Chondrocyte (in vitro differentiated cells): Measurements from ENCODE around the gene COLEC12. TPM values are rescaled to one million over a fixed set of nuclear protein-coding genes. Genes with fewer than 3 reads are reported as not detected.

ENCODE experiments used
- DNase-seq: peaks from one replicate; pipeline ENCODE4 v3.0.0; 2021; ENCODE audit warnings: mixed read lengths, low spot score
- H3K27ac Mint-ChIP-seq: one replicate; pipeline ENCODE4 v1.8.0; 2021; ENCODE audit warnings: mild to moderate bottlenecking, moderate library complexity, mixed read lengths; ENCODE audit not compliant: unreplicated experiment
- H3K27me3 Mint-ChIP-seq: 2 replicates; pipeline ENCODE4 v1.8.0; 2021; ENCODE audit warnings: low read depth, mixed read lengths
- H3K36me3 Mint-ChIP-seq: 2 replicates; pipeline ENCODE4 v1.8.0; 2021; ENCODE audit warnings: low read depth, mixed read lengths
- H3K4me1 Mint-ChIP-seq: 2 replicates; pipeline ENCODE4 v1.8.0; 2021; ENCODE audit warnings: low read depth, mild to moderate bottlenecking, mixed read lengths
- H3K4me3 Mint-ChIP-seq: one replicate; pipeline ENCODE4 v1.8.0; 2021; ENCODE audit warnings: mild to moderate bottlenecking, moderate library complexity, mixed read lengths; ENCODE audit not compliant: unreplicated experiment
- H3K9me3 Mint-ChIP-seq: 2 replicates; pipeline ENCODE4 v1.8.0; 2021; ENCODE audit warnings: low read depth, mixed read lengths
- CTCF ChIP-seq: fragments of 200-600 bp; sonication (generic); IDR thresholded peaks from 2 replicates; pipeline ENCODE4 v1.5.0; 2021; ENCODE audit warnings: antibody characterized with exemption, mild to moderate bottlenecking, moderate library complexity
- total RNA-seq: library from RNA; stranded (reverse); gene quantifications from 3 replicates; pipeline ENCODE4 v1.2.1, GENCODE V29; 2021

Gene COLEC12
- total RNA-seq, 1 donor from 2014 or later: 2.1 TPM

- DNase-seq: no peak
- Mint-ChIP-seq H3K4me1 (peaks cover 7% of the 10 kb centered on the region), H3K36me3 (no peaks in the 10 kb centered on the region), H3K27me3 (peaks cover 7% of the 10 kb centered on the region), H3K4me3 (no peak overlapping the region), H3K27ac (no peak overlapping the region), H3K9me3 (no peaks in the 10 kb centered on the region)
- TF ChIP-seq CTCF: no peak
Observed at GRCh38 chr18:336713-337112, 163.8 kb downstream of the COLEC12 start.

- H3K4me3 Mint-ChIP-seq: no peak overlapping the region
- peaks cover 16% of the 10 kb centered on the region for H3K4me1 Mint-ChIP-seq
- H3K27ac Mint-ChIP-seq: no peak overlapping the region
- H3K27me3 Mint-ChIP-seq: peaks cover 7% of the 10 kb centered on the region
- no peak for DNase-seq
- TF ChIP-seq CTCF: no peak
- no peaks in the 10 kb centered on the region for H3K9me3 Mint-ChIP-seq
- no peaks in the 10 kb centered on the region for H3K36me3 Mint-ChIP-seq
Observed at GRCh38 chr18:335733-336132, 164.8 kb downstream of the COLEC12 start.

- no peaks in the 10 kb centered on the region for H3K36me3 Mint-ChIP-seq
Observed at GRCh38 chr18:334575-335132, 165.8 kb downstream of the COLEC12 start.

GRCh38 chr18:332721-333510 is 167.6 kb downstream of the COLEC12 start:
- TF ChIP-seq CTCF: no peak
- Mint-ChIP-seq H3K27ac (no peak overlapping the region), H3K9me3 (no peaks in the 10 kb centered on the region), H3K4me1 (peaks cover 16% of the 10 kb centered on the region), H3K27me3 (peaks cover 7% of the 10 kb centered on the region), H3K36me3 (no peaks in the 10 kb centered on the region), H3K4me3 (no peak overlapping the region)
- DNase-seq: no peak

More at GRCh38 chr18:334575-335132, 165.8 kb downstream of the COLEC12 start:
- Mint-ChIP-seq H3K9me3 (no peaks in the 10 kb centered on the region), H3K4me1 (peaks cover 16% of the 10 kb centered on the region), H3K4me3 (no peak overlapping the region), H3K27me3 (peaks cover 7% of the 10 kb centered on the region), H3K27ac (no peak overlapping the region)
- no peak for TF ChIP-seq CTCF
- no peak for DNase-seq

GRCh38 chr18:332007-332406 is 168.5 kb downstream of the COLEC12 start:
- Mint-ChIP-seq H3K4me1 (peaks cover 16% of the 10 kb centered on the region), H3K36me3 (no peaks in the 10 kb centered on the region), H3K27me3 (peaks cover 2% of the 10 kb centered on the region), H3K27ac (no peak overlapping the region), H3K9me3 (no peaks in the 10 kb centered on the region), H3K4me3 (no peak overlapping the region)
- TF ChIP-seq CTCF: no peak
- no peak for DNase-seq
